H1 (cell line): ENCODE results near the gene CNPY2. TPM values are rescaled to one million over a fixed set of nuclear protein-coding genes. Genes with fewer than 3 reads are reported as not detected.
A peak's percentile ranks its signal among the peaks of the same experiment; 100 is the strongest.

Source experiments
- CTCF ChIA-PET: fragments of 300-600 bp; sonication (Branson Sonifier 250); formaldehyde crosslinking; loops from one replicate; lab custom pipeline; 2021; ENCODE audit not compliant: partially characterized antibody; lab: Charles Lee
- POLR2A ChIA-PET: fragments of 300-600 bp; sonication (Branson Sonifier 250); formaldehyde crosslinking; loops from one replicate; lab custom pipeline; 2021; ENCODE audit warnings: inconsistent platforms; ENCODE audit not compliant: partially characterized antibody; lab: Charles Lee
- DNase-seq, 2 experiments: peaks; one replicate each; pipeline versions ENCODE4 v3.0.0 to v3.0.0-alpha.2; 2010 to 2022; ENCODE audit warnings: low spot score in 2 of 2, low read depth in 1 of 2, mixed read lengths in 1 of 2
- FAIRE-seq: peaks from 2 replicates; lab custom pipeline; 2011; peaks lifted over from hg19 to GRCh38; lab: Jason Lieb, UNC
- H2AFZ ChIP-seq: 2 replicates; pipeline ENCODE4 v1.8.1; 2012; ENCODE audit warnings: low read length, inconsistent platforms
- H2AK5ac ChIP-seq: 2 replicates; pipeline ENCODE4 v1.6.1; 2013; ENCODE audit warnings: low read depth, low read length
- H2BK120ac ChIP-seq: replicated peaks from 2 replicates; pipeline ENCODE3; 2013; ENCODE audit warnings: low read depth, low read length, inconsistent platforms
- H2BK12ac ChIP-seq: 2 replicates; pipeline ENCODE4 v1.6.1; 2013; ENCODE audit warnings: low read depth, low read length
- H2BK15ac ChIP-seq: 2 replicates; pipeline ENCODE4 v1.6.1; 2013; ENCODE audit warnings: low read length
- H2BK20ac ChIP-seq: 2 replicates; pipeline ENCODE4 v1.6.1; 2013; ENCODE audit warnings: low read length
- H2BK5ac ChIP-seq: 2 replicates; pipeline ENCODE4 v1.6.1; 2013; ENCODE audit warnings: low read depth, low read length
- H3K14ac ChIP-seq: 2 replicates; pipeline ENCODE4 v1.6.1; 2013; ENCODE audit warnings: inconsistent platforms; ENCODE audit not compliant: insufficient read length
- H3K18ac ChIP-seq: 2 replicates; pipeline ENCODE4 v1.6.1; 2013; ENCODE audit warnings: low read length; ENCODE audit errors: extremely low read depth
- H3K23ac ChIP-seq: 2 replicates; pipeline ENCODE4 v1.6.1; 2013; ENCODE audit warnings: inconsistent platforms; ENCODE audit not compliant: insufficient read length
- H3K23me2 ChIP-seq: 2 replicates; pipeline ENCODE4 v1.6.1; 2013; ENCODE audit warnings: low read depth, low read length
- H3K27ac ChIP-seq: 2 replicates; pipeline ENCODE4 v1.6.1; 2011; ENCODE audit warnings: low read depth, low read length, inconsistent platforms
- H3K27me3 ChIP-seq, 4 experiments: replicated peaks in 1 of 4; 1 replicate in 1 of 4; 2 replicates in 3 of 4; pipeline versions ENCODE4 v1.6.1 to v1.8.1; 2011 to 2013; ENCODE audit warnings: low read length in 3 of 4, mild to moderate bottlenecking in 3 of 4, inconsistent platforms in 2 of 4, mixed read lengths in 2 of 4, moderate library complexity in 1 of 4; ENCODE audit not compliant: control insufficient read depth in 3 of 4, insufficient read depth in 3 of 4; ENCODE audit errors: extremely low read depth in 1 of 4
- H3K36me3 ChIP-seq, 4 experiments: 2 replicates each; pipeline versions ENCODE4 v1.6.1 to v1.8.1; 2011 to 2013; ENCODE audit warnings: mild to moderate bottlenecking in 4 of 4, low read length in 3 of 4, moderate library complexity in 2 of 4, control low read depth in 1 of 4, inconsistent platforms in 1 of 4; ENCODE audit not compliant: insufficient read depth in 4 of 4, control insufficient read depth in 2 of 4
- H3K4ac ChIP-seq: replicated peaks from 2 replicates; pipeline ENCODE3; 2013; ENCODE audit warnings: low read length, low read depth, mixed read lengths, inconsistent platforms; ENCODE audit not compliant: insufficient read length
- H3K4me1 ChIP-seq, 4 experiments: replicated peaks in 1 of 4; 1 replicate in 1 of 4; 2 replicates in 3 of 4; pipeline versions ENCODE4 v1.6.1 to v1.8.1; 2011 to 2013; ENCODE audit warnings: low read length in 3 of 4, inconsistent platforms in 2 of 4, mixed read lengths in 1 of 4; ENCODE audit not compliant: insufficient read depth in 4 of 4, control insufficient read depth in 3 of 4
- H3K4me2 ChIP-seq, 2 experiments: 2 replicates each; pipeline versions ENCODE4 v1.6.1 to v1.8.1; 2011 to 2013; ENCODE audit warnings: low read depth in 2 of 2, low read length in 2 of 2, control low read depth in 1 of 2, inconsistent platforms in 1 of 2, mild to moderate bottlenecking in 1 of 2; ENCODE audit not compliant: insufficient read depth in 1 of 2
- H3K4me3 ChIP-seq, 4 experiments: fragments of 200-600, 300-600 bp in 1 of 4; sonication (generic), shearing (Covaris generic), sonication (Bioruptor Twin) in 1 of 4; 2 replicates each; pipeline versions ENCODE4 v1.5.1 to v1.8.1; 2011 to 2016; ENCODE audit warnings: low read length in 4 of 4, low read depth in 3 of 4, control low read depth in 2 of 4, inconsistent platforms in 2 of 4, mild to moderate bottlenecking in 2 of 4, mixed read lengths in 1 of 4, moderate library complexity in 1 of 4; ENCODE audit not compliant: insufficient read depth in 2 of 4; ENCODE audit errors: extremely low read depth in 1 of 4
- H3K56ac ChIP-seq: replicated peaks from 2 replicates; pipeline ENCODE3; 2013; ENCODE audit warnings: low read depth, mild to moderate bottlenecking, mixed read lengths, low read length, inconsistent platforms; ENCODE audit not compliant: insufficient read length
- H3K79me1 ChIP-seq: 2 replicates; pipeline ENCODE4 v1.6.1; 2013; ENCODE audit warnings: low read depth, low read length, control low read depth
- H3K79me2 ChIP-seq, 2 experiments: 2 replicates each; pipeline versions ENCODE4 v1.6.1 to v1.8.1; 2012 to 2013; ENCODE audit warnings: low read length in 2 of 2, mild to moderate bottlenecking in 2 of 2, inconsistent platforms in 1 of 2; ENCODE audit not compliant: insufficient read depth in 2 of 2, control insufficient read depth in 1 of 2
- H3K9ac ChIP-seq, 4 experiments: replicated peaks in 1 of 4; 1 replicate in 1 of 4; 2 replicates in 3 of 4; pipeline versions ENCODE4 v1.6.1 to v1.8.1; 2011 to 2013; ENCODE audit warnings: low read depth in 3 of 4, low read length in 3 of 4, control low read depth in 2 of 4, mild to moderate bottlenecking in 2 of 4, moderate library complexity in 2 of 4, inconsistent platforms in 1 of 4; ENCODE audit errors: extremely low read depth in 1 of 4
- H3K9me3 ChIP-seq, 2 experiments: 2 replicates each; pipeline versions ENCODE4 v1.6.1 to v1.8.1; 2012 to 2013; ENCODE audit warnings: mild to moderate bottlenecking in 2 of 2, moderate library complexity in 2 of 2, control low read depth in 1 of 2, inconsistent platforms in 1 of 2, low read depth in 1 of 2, low read length in 1 of 2, mixed read lengths in 1 of 2; ENCODE audit not compliant: insufficient read depth in 2 of 2
- H4K20me1 ChIP-seq, 2 experiments: replicated peaks in 1 of 2; 2 replicates each; pipeline versions ENCODE3 to v1.8.1; 2011 to 2013; ENCODE audit warnings: inconsistent platforms in 2 of 2, low read length in 2 of 2, mild to moderate bottlenecking in 1 of 2; ENCODE audit not compliant: insufficient read depth in 2 of 2, control insufficient read depth in 1 of 2
- H4K5ac ChIP-seq: 2 replicates; pipeline ENCODE4 v1.6.1; 2013; ENCODE audit warnings: low read length, low read depth, mixed read lengths, inconsistent platforms; ENCODE audit not compliant: insufficient read length
- H4K8ac ChIP-seq: 2 replicates; pipeline ENCODE4 v1.8.0; 2013; ENCODE audit warnings: mild to moderate bottlenecking, moderate library complexity, low read length, inconsistent platforms; ENCODE audit not compliant: insufficient read depth; ENCODE audit errors: extremely low read depth
- H4K91ac ChIP-seq: replicated peaks from 2 replicates; pipeline ENCODE3; 2013; ENCODE audit warnings: low read length, mixed read lengths, inconsistent platforms; ENCODE audit not compliant: insufficient read length
- ATF3 ChIP-seq: IDR thresholded peaks from 2 replicates; pipeline ENCODE4 v1.6.1; 2011; ENCODE audit warnings: low read depth, mild to moderate bottlenecking, low read length; ENCODE audit not compliant: insufficient read depth
- CHD1 ChIP-seq: IDR thresholded peaks from 2 replicates; pipeline ENCODE4 v1.6.1; 2012; ENCODE audit warnings: low read depth, low read length, improper control_type of control experiment
- CTBP2 ChIP-seq: IDR thresholded peaks from 2 replicates; pipeline ENCODE4 v1.7.0; 2011; ENCODE audit warnings: borderline replicate concordance, mild to moderate bottlenecking, moderate library complexity, mixed read lengths, low read length; ENCODE audit not compliant: insufficient read depth, insufficient read length
- GABPA ChIP-seq: IDR thresholded peaks from 2 replicates; pipeline ENCODE4 v1.6.1; 2011; ENCODE audit warnings: mild to moderate bottlenecking, low read length, moderate library complexity, borderline replicate concordance; ENCODE audit not compliant: insufficient read depth
- KDM1A ChIP-seq: fragments of 200-600, 300-600 bp; sonication (generic); IDR thresholded peaks from 2 replicates; pipeline ENCODE4 v1.7.1; 2016; ENCODE audit warnings: mild to moderate bottlenecking, low read length, borderline replicate concordance
- NANOG ChIP-seq: IDR thresholded peaks from 2 replicates; pipeline ENCODE4 v1.6.1; 2011; ENCODE audit warnings: low read length, low read depth, mild to moderate bottlenecking, inconsistent platforms; ENCODE audit not compliant: insufficient read depth, poor library complexity, severe bottlenecking
- RAD21 ChIP-seq, 2 experiments: IDR thresholded peaks in 1 of 2; conservative IDR thresholded peaks in 1 of 2; 2 replicates each; pipeline ENCODE4 v1.6.1; 2011; ENCODE audit warnings: low read depth in 2 of 2, low read length in 2 of 2, improper control_type of control experiment in 1 of 2, inconsistent platforms in 1 of 2, mild to moderate bottlenecking in 1 of 2, moderate library complexity in 1 of 2
- SIN3A ChIP-seq, 2 experiments: IDR thresholded peaks in 1 of 2; conservative IDR thresholded peaks in 1 of 2; 2 replicates each; pipeline ENCODE4 v1.6.1; 2011 to 2012; ENCODE audit warnings: low read length in 2 of 2, improper control_type of control experiment in 1 of 2, low read depth in 1 of 2, mild to moderate bottlenecking in 1 of 2
- SP1 ChIP-seq: IDR thresholded peaks from 2 replicates; pipeline ENCODE4 v1.6.1; 2011; ENCODE audit warnings: low read depth, low read length
- SP4 ChIP-seq: IDR thresholded peaks from 2 replicates; pipeline ENCODE4 v1.6.1; 2012; ENCODE audit warnings: low read length, inconsistent platforms
- SRF ChIP-seq: IDR thresholded peaks from 2 replicates; pipeline ENCODE4 v1.6.1; 2011; ENCODE audit warnings: mild to moderate bottlenecking, low read depth, low read length, moderate library complexity
- TAF7 ChIP-seq: optimal IDR thresholded peaks from 2 replicates; pipeline ENCODE3; 2011; ENCODE audit warnings: low read depth, mild to moderate bottlenecking, inconsistent platforms, low read length, moderate library complexity, borderline replicate concordance
- WGBS, 2 experiments: shearing (Covaris generic) in 1 of 2; methylation state at CpG; one replicate each; pipeline versions ENCODE4 v1.1.6 to v1.1.7; 2013 to 2015; ENCODE audit warnings: low lambda C conversion rate in 2 of 2, mixed read lengths in 2 of 2, inconsistent platforms in 1 of 2, low coverage in 1 of 2, missing lambda C conversion rate in 1 of 2; ENCODE audit not compliant: insufficient replicate concordance in 2 of 2, insufficient coverage in 1 of 2, insufficient read length in 1 of 2; ENCODE audit errors: extremely low coverage in 1 of 2, missing lambda C conversion rate in 1 of 2; 5-methylcytosine and 5-hydroxymethylcytosine counted together
- polyA plus RNA-seq, 7 experiments: library from polyadenylated mRNA; depleted of rRNA in 3 of 7; stranded (reverse) in 5 of 7; unstranded in 2 of 7; fragments of >200 nt in 5 of 7; fragments of 200-250 nt in 2 of 7; gene quantifications; 1 replicate in 5 of 7; 2 replicates in 1 of 7; 4 replicates in 1 of 7; pipeline versions ENCODE4 v1.2.1 to v1.2.3, GENCODE V29; 2011 to 2013; ENCODE audit warnings: missing spikeins in 2 of 7, mixed read lengths in 2 of 7
- total RNA-seq: library from RNA; stranded (reverse); fragmentation: NEBNext Ultra II Directional; extraction: Animal tissue kit (Norgen Biotek cat#: 25700); gene quantifications from 2 replicates; pipeline ENCODE4 v1.2.1, GENCODE V29; 2021

The CNPY2 gene
- total and polyA plus RNA-seq, 2 of the 8 experiments (the other 6 are each of a cell fraction or from before 2014, with no cell fraction given), result 203 to 281 TPM

- Histone ChIP-seq H3K9me3 (no peaks in the 10 kb centered on the region), H4K5ac (no peak overlapping the region), H3K4me1 (peaks cover 0 to 9% (median 2%) of the 10 kb centered on the region in 4 experiments; a peak in 4 of 7 replicates), H3K56ac (no peak overlapping the region), H3K4me2 (peak overlapping the region; percentile 82 to 90), H2AK5ac (no peak overlapping the region), H3K4me3 (peak overlapping the region; percentile 95 to 99 (median 96); a peak in 7 of 8 replicates), H2AFZ (no peak overlapping the region), H4K20me1 (peaks cover 0 to 3% of the 10 kb centered on the region in 2 experiments), H3K36me3 (peaks cover 0 to 8% (median 1%) of the 10 kb centered on the region in 4 experiments; a peak in 3 of 8 replicates), H2BK15ac (no peak overlapping the region), H3K18ac (no peak overlapping the region), H2BK12ac (no peak overlapping the region), H4K91ac (no peak overlapping the region), H3K4ac (no peak overlapping the region), H3K79me2 (peaks cover 12 to 43% of the 10 kb centered on the region in 2 experiments), H3K23ac (no peak overlapping the region), H3K14ac (no peak overlapping the region), H3K27ac (no peak overlapping the region), H3K9ac (peak overlapping the region in 2 of 4 experiments; percentile 53 to 70; a peak in 3 of 7 replicates), H4K8ac (no peak overlapping the region), H2BK20ac (no peak overlapping the region), H2BK120ac (no peak overlapping the region), H3K79me1 (no peaks in the 10 kb centered on the region), H3K23me2 (peaks cover 3% of the 10 kb centered on the region; the same call in 1 of the 2 replicates), H2BK5ac (no peak overlapping the region), H3K27me3 (no peaks in the 10 kb centered on the region)
- FAIRE-seq (no peak), DNase-seq (no peak)
- no peak for TF ChIP-seq RAD21 (IDR thresholded peaks at IDR 0.05 in 1 of 2, conservative IDR thresholded peaks at IDR 0.05 in 1 of 2; ENCODE audit: low read depth in 2 of 2, low read length in 2 of 2)
- TF ChIP-seq SIN3A (conservative IDR thresholded peaks at IDR 0.05 in 1 of 2, IDR thresholded peaks at IDR 0.05 in 1 of 2; ENCODE audit: low read depth in 1 of 2, low read length in 2 of 2), result no peak
- no peak for TF ChIP-seq CTBP2
- TF ChIP-seq GABPA, result no peak
- TF ChIP-seq ATF3, result no peak
- no peak for TF ChIP-seq CHD1
- no peak for TF ChIP-seq NANOG
- no peak for TF ChIP-seq SP1
- no peak for TF ChIP-seq SP4
- TF ChIP-seq SRF, result no peak
- TF ChIP-seq KDM1A, result no peak
- no peak for TF ChIP-seq TAF7
- 86% methylated on average over 5 of the region's 5 CpGs; no CpG with 5 or more reads in 1 of the 2 experiments for WGBS, 2 experiments
- CTCF ChIA-PET, result interaction anchor here (0.6 to 1.9 kb wide), 8 partner anchors 23 to 411 kb away, joined by 3 to 5 read pairs (median 4); no protein-coding TSS in a partner anchor
- POLR2A ChIA-PET, result interaction anchor here (0.7 to 2.0 kb wide), 11 partner anchors 22 to 181 kb away, joined by 3 to 7 read pairs (median 4); partner anchors contain the start of genes COQ10A, IL23A, PAN2 and TIMELESS
Measured at GRCh38 chr12:56298828-56299227, 17.0 kb downstream of the CNPY2 start.
